HEK293T (cell line): Measurements from ENCODE around the gene CTNNBL1.

Experiments used
- CTCF ChIA-PET: fragments of 350-600 bp; formaldehyde crosslinking; extraction: SDS; loops from one replicate; lab custom pipeline; 2021; ENCODE audit warnings: antibody characterized with exemption, inconsistent platforms; lab: Yijun Ruan, JAX
- POLR2A ChIA-PET: fragments of 350-600 bp; formaldehyde crosslinking; extraction: SDS; loops from one replicate; lab custom pipeline; 2020; ENCODE audit warnings: antibody characterized with exemption, inconsistent platforms; lab: Yijun Ruan, JAX
- DNase-seq: peaks from one replicate; pipeline ENCODE4 v3.0.0; 2012; ENCODE audit warnings: mixed read lengths; ENCODE audit errors: extremely low spot score
- ARNT ChIP-seq: fragments of 450-650 bp; IDR thresholded peaks from 2 replicates; pipeline ENCODE4 v1.6.1; 2017; ENCODE audit warnings: mild to moderate bottlenecking
- BHLHE40 ChIP-seq: fragments of 450-650 bp; IDR thresholded peaks from 2 replicates; pipeline ENCODE4 v1.6.1; 2016; ENCODE audit warnings: mild to moderate bottlenecking, moderate library complexity, borderline replicate concordance
- CTBP1 ChIP-seq: fragments of 450-650 bp; IDR thresholded peaks from 2 replicates; pipeline ENCODE4 v1.6.1; 2016; ENCODE audit warnings: borderline replicate concordance
- ELF4 ChIP-seq: fragments of 450-650 bp; IDR thresholded peaks from 2 replicates; pipeline ENCODE4 v1.6.1; 2017; ENCODE audit warnings: antibody characterized with exemption
- FOXA1 ChIP-seq: fragments of 450-650 bp; IDR thresholded peaks from 2 replicates; pipeline ENCODE4 v1.6.1; 2016; ENCODE audit warnings: mild to moderate bottlenecking
- FOXK2 ChIP-seq: fragments of 450-650 bp; IDR thresholded peaks from 2 replicates; pipeline ENCODE4 v1.6.1; 2016; ENCODE audit warnings: mild to moderate bottlenecking
- FOXM1 ChIP-seq: fragments of 450-650 bp; IDR thresholded peaks from 2 replicates; pipeline ENCODE4 v1.6.1; 2017; ENCODE audit warnings: mild to moderate bottlenecking, borderline replicate concordance
- HDGF ChIP-seq: fragments of 450-650 bp; IDR thresholded peaks from 2 replicates; pipeline ENCODE4 v1.6.1; 2017; ENCODE audit warnings: antibody characterized with exemption, borderline replicate concordance
- L3MBTL2 ChIP-seq: fragments of 450-650 bp; conservative IDR thresholded peaks from 2 replicates; pipeline ENCODE4 v1.6.1; 2016; ENCODE audit warnings: mild to moderate bottlenecking
- LEF1 ChIP-seq: fragments of 450-650 bp; IDR thresholded peaks from 2 replicates; pipeline ENCODE4 v1.6.1; 2017; ENCODE audit warnings: mild to moderate bottlenecking, borderline replicate concordance
- NFRKB ChIP-seq: fragments of 450-650 bp; IDR thresholded peaks from 2 replicates; pipeline ENCODE4 v1.6.1; 2016; ENCODE audit warnings: mild to moderate bottlenecking, moderate library complexity
- PKNOX1 ChIP-seq: fragments of 450-650 bp; IDR thresholded peaks from 2 replicates; pipeline ENCODE4 v1.6.1; 2016
- SP1 ChIP-seq: fragments of 450-650 bp; IDR thresholded peaks from 2 replicates; pipeline ENCODE4 v1.6.1; 2017
- SUZ12 ChIP-seq: fragments of 450-650 bp; IDR thresholded peaks from 2 replicates; pipeline ENCODE4 v1.6.1; 2016; ENCODE audit warnings: mild to moderate bottlenecking
- TARDBP ChIP-seq: fragments of 450-650 bp; IDR thresholded peaks from 2 replicates; pipeline ENCODE4 v1.6.1; 2016
- ZNF384 ChIP-seq: fragments of 450-650 bp; IDR thresholded peaks from 2 replicates; pipeline ENCODE4 v1.6.1; 2016

CTNNBL1 gene

DNA sequence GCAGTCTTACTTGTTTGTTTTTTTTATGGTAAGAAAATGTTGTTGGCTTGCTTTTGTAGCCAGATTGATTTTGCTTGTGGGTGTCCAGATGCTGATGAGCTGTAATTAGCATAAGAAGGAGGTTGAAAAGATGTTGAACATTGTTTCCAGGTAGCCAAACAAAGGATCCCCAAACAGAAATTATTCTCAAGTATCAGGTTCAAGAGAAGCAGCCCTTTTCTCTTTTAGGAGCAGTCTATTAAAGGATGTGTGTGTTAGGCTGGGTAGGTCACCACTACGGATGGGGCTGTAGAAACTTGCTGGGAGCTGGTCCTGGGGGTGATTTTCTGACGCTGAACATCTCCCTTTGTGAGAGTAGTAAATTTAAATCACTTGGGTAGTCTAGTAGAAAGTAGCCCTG lies 122.2 kb downstream of the CTNNBL1 start:
- no peak for DNase-seq
- ChIA-PET POLR2A (no interaction called here), CTCF (no interaction called here)
- TF ChIP-seq L3MBTL2 (no peak), TARDBP (no peak), PKNOX1 (no peak), NFRKB (no peak), ELF4 (no peak), FOXM1 (no peak), SP1 (no peak)

- TF ChIP-seq ZNF384 (peak; percentile 63), FOXA1 (no peak), PKNOX1 (peak; percentile 53), FOXM1 (no peak), NFRKB (no peak), BHLHE40 (no peak), CTBP1 (no peak), TARDBP (no peak), SUZ12 (no peak), L3MBTL2 (no peak), FOXK2 (no peak), LEF1 (no peak)
- POLR2A ChIA-PET, result no interaction called here
- DNase-seq, result no peak
- CTCF ChIA-PET, result no interaction called here
Observed at GRCh38 chr20:37816726-37817125, 122.9 kb downstream of the CTNNBL1 start.

DNA sequence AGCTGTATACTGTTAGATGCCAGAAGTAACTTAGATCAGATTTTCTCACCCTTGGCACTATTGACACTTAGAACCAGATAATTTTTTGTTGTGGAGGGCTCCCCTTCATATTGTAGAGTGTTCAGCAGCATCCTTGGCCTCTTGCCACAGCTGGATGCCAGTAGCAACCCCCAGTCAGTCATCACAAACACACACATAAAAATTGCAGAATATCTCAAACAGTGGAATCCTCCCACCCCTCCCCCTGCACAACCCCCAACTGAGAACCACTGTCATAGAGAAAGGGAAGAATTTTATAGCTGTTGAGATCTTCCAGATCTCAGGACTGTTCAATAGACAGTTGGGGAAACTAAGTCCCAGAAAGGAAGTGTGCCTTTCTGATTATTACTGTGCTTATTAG lies 127.9 kb downstream of the CTNNBL1 start:
- TF ChIP-seq FOXK2 (no peak), CTBP1 (no peak), SUZ12 (no peak), ARNT (no peak), BHLHE40 (no peak), HDGF (no peak), FOXA1 (no peak), SP1 (no peak), NFRKB (no peak), ELF4 (no peak), ZNF384 (no peak), FOXM1 (no peak), LEF1 (no peak), L3MBTL2 (no peak), PKNOX1 (no peak), TARDBP (no peak)
- ChIA-PET CTCF (no interaction called here), POLR2A (no interaction called here)
- no peak for DNase-seq

DNA sequence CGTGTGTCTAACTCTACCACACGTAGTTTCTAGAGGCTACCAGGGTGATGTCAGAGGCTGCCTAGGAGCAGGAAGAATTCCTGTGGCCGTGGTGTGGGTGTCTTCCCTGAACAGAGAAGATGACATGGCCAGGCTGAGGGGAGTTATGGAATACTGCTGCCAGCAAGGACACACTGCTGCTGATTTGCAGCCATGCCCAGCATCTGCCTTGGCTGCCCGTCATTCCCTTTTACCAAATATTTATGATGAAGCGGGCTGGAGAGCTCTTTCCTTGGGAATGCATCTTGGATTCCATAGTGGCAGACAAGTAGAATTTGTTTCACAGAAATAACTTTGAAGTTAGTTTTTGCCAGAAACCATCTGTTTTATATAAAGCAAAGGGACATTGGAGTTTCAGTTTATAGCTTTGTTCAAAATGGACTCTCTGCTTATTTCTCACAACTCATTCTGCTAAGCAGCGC lies 128.3 kb downstream of the CTNNBL1 start:
- DNase-seq, result no peak
- no peak for TF ChIP-seq CTBP1
- TF ChIP-seq TARDBP, result no peak
- TF ChIP-seq ZNF384, result no peak
- TF ChIP-seq SP1, result no peak
- no peak for TF ChIP-seq PKNOX1
- TF ChIP-seq NFRKB, result no peak
- TF ChIP-seq BHLHE40, result no peak
- no peak for TF ChIP-seq ELF4
- no peak for TF ChIP-seq FOXK2
- ChIA-PET CTCF (no interaction called here), POLR2A (no interaction called here)

DNA sequence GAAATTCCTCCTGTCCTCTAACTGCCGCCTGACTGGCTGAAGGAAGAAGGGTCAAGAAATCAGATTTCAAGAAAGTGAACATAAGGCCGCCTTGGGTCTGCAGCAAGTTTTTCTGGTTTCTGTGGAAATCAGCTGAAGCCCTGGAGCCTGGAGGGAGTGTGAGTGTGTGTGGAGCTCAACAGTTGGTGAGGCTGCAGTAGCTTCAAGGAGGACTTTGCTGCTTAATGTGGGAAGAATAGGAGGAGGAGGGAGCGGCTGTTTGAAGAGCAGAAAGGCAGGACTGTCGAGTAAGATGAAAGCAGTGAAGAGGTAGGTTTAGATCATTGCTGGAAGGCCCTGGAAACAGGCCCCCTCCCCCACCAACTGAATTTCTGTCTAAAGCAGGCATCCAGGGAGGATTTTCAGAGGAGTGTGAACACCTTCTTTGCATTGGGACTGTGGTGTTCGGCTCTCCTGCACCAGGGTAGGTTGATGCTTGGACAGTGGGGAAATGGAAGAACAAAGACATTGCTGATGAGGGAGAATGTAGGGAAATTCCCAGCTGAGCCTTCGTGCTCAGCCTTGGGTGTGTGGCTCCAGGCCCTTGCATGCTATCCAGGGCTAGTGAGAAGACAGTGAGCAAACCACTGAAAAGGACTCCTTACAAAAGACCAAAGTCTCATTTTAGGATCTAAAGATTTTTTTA lies 129.6 kb downstream of the CTNNBL1 start:
- DNase-seq, result no peak
- TF ChIP-seq CTBP1 (no peak), ARNT (no peak), ELF4 (no peak), TARDBP (no peak), FOXK2 (no peak)
- ChIA-PET CTCF (no interaction called here), POLR2A (no interaction called here)

GRCh38 chr20:37827605-37828004 lies 133.8 kb downstream of the CTNNBL1 start:
- DNase-seq, result no peak
- ChIA-PET POLR2A (no interaction called here), CTCF (no interaction called here)
- TF ChIP-seq CTBP1 (no peak), SP1 (no peak), L3MBTL2 (no peak), FOXA1 (no peak), TARDBP (no peak), LEF1 (no peak), ZNF384 (no peak), SUZ12 (no peak), ARNT (no peak), NFRKB (no peak), PKNOX1 (no peak), HDGF (no peak), ELF4 (no peak), FOXM1 (no peak)
